ENCODE data around the gene MTX3.

The MTX3 gene

GRCh38 chr5:79932510-79933504 lies 58.3 kb downstream of the MTX3 start:
- no peak for DNase-seq

- DNase-seq = no peak
These were observed 59.2 kb downstream of the MTX3 start for GRCh38 chr5:79931866-79932265.

- DNase-seq = no peak
These were observed 59.7 kb downstream of the MTX3 start for GRCh38 chr5:79931409-79931808.

GRCh38 chr5:79929095-79929494 lies 62.0 kb downstream of the MTX3 start:
- no peak for DNase-seq

All from effector CD8-positive, alpha-beta T cell (primary cell).